GM21619 (cell line): ENCODE measurements around the gene CD74.
A peak's percentile ranks its signal among the peaks of the same experiment; 100 is the strongest.

Source experiments
- ATAC-seq: cut with Tn5 transposase; IDR thresholded peaks from one replicate; pipeline ENCODE4 v1.9.1; 2021; ENCODE audit not compliant: unreplicated experiment

The CD74 gene

DNA sequence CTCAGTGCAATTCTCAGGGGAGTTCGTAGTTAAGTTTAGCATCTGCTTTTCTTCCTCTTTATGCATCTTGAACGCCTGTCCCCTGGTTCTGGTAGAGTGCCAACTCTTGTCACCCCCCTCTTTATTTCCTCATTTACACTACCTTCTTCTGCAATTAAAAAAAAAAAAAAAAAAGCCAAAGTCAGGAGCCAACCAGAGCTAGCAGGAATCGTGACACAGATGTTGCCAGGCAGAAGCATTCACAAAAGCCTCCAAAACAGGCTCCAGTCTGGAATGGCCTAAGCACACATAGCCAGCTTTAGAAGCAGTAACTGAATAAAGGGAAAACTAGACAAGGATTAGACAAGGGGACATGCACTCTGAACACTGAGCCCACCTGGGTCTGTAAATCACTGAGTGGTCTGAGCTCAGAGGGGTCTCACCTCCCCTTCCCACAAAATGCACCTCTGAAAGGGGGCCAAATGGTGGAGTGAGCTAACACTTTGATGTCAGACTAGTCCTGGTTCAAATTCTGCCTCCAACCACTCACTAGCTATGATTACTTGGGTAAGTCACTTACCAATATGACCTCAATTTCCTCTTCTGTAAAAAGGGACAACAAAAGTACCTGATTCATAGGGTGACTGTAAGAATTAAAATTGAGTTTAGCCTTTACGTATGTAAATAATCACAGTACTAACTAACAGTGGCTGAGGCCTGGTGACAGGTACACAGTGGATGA, 2.0 kb downstream of the CD74 start:
- ATAC-seq, result no peak

DNA sequence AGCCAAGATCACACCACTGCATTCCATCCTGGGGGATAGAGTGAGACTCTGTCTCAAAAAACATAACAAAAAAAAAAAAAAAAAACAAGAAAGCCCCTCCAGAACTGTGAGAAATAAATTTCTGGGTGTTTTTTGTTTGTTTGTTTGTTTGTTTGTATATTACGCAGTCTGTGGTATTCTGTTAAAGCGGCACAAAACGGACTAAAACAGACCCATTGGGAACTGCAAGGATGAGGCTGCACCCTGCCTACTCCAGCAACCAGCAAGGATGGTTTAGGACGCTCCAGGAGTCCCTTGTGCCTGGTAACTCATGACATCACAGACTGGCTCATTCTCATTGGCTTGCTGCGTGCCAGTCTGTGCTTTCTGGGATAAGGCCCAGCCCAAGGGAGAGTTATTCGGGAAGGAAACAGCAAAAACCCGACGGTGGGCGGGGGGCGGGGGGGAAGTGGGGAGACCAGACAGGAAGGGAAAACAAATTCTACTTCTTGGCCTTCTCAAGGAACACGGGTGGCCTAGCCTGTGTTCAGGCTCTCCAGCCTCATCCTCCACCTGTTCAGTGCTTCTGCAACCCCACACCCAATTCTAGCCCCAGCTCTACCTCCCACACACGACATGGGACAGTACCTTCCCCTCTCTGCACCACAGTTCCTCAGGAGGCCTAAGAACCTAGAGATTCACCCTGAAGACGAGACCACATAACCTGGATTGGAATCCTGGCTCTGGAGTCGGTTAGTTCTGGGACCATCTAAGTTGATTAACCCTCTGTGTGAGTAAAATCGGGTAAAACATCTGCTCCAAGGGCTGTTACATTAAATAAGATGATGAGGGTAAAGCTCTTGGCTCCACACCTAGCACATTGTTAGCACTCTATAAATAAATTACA, 2.8 kb downstream of the CD74 start:
- ATAC-seq, result peak; percentile 30

DNA sequence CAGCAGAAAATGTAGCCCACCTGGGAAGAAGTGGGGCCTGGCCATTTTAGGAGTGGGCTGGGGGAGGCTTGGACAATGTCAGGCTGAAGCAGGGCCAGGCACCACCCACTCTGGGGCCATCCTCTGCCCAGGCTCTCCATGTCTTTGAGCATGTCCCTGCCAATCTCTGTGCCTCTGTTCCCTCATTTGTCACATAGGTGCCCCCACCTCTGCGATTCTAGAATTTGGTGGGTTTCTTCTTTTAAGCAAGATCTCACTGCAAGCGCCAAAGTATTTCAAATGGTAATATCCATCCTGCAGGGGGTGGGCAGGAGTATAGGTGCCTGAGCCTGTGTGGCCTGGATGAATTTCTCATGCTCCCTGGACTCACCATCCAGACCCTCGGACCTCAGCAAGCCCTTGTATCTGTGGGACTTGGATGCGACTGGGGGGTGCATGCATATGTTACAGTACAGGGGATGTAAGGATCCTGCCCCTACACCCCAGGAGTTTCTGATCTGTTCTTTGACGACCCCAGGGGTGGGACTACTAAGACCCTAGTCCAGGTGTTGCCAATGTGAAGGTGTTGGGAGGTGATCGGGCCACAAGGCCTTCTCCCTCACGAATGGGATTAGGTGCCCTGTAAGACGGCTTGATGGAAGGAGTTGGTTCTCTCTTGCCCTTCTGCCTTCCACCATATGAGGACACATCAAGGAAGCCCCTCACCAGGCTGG, 4.3 kb downstream of the CD74 start:
- no peak for ATAC-seq

DNA sequence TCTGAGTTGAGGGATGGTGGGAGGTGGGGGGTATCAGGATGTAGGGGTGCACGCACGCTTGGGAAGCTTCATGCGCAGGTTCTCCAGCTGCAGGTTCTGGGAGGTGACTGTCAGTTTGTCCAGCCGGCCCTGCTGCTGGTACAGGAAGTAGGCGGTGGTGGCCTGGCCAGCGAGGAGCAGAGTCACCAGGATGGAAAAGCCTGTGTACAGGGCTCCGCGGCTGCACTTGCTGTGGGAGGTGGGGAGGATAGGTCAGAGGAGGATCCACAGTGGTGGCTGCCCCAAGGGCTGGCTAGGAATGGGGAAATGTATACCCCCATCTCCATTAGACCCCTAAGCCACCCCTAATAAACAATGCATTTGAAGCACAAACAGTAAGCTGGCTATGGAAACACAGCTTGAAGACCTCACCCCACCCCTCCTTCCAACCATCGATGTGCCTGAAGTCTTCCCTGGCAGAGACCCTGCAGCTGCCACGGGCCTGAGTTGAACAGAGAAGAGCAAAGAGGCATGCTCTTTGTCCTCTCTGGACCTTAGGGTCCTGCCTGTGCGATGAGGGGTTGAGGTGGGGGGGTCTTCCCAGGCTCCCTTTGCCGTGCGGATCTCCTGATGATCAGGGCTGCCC, 5.5 kb downstream of the CD74 start:
- no peak for ATAC-seq

DNA sequence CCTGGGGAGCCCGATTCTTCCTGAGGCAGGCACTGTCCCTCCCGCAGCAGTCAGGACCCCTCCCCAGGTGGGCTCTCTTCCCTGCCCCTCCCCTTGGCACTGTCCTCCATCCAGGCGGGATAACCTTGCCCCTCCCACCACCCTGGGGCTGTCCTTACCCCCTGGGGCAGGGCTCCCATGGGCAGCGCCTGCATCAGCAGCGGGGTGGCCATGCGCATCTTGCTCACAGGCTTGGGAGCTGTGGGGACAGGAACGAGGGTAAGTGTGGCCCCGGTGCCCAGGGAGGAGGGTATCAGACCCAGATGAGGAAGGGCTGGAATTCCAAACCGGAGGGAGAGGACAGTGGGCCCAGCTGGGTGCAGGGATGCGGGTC, 6.0 kb downstream of the CD74 start:
- no peak for ATAC-seq

DNA sequence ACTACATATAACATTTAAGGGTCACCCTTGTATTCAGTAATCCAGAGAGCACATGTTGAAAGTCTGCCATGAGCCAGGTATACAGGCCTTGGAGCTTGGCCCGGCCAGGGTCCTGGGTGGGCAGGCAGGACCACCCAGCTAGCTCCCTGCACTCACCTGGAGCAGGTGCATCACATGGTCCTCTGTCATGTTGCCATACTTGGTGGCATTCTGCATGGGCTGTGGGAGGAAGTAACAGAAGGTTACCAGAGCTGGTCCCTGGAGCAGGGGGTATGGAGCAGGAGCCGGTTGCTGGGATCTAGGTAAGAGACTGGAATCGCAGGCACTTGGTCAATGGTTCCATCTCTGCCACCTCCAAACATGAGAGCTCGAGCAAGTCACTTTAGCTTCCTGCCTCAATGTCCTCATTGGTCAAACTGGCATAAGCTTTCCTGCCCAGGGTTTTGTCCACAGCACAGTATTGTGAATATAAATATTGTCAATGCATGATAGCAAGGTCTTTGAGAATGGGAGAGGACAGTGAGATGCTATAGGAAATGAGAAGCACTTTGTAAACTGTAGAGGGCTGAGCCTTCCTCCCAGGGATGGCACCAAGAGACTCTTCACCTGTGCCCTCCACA, 6.5 kb downstream of the CD74 start:
- no peak for ATAC-seq

DNA sequence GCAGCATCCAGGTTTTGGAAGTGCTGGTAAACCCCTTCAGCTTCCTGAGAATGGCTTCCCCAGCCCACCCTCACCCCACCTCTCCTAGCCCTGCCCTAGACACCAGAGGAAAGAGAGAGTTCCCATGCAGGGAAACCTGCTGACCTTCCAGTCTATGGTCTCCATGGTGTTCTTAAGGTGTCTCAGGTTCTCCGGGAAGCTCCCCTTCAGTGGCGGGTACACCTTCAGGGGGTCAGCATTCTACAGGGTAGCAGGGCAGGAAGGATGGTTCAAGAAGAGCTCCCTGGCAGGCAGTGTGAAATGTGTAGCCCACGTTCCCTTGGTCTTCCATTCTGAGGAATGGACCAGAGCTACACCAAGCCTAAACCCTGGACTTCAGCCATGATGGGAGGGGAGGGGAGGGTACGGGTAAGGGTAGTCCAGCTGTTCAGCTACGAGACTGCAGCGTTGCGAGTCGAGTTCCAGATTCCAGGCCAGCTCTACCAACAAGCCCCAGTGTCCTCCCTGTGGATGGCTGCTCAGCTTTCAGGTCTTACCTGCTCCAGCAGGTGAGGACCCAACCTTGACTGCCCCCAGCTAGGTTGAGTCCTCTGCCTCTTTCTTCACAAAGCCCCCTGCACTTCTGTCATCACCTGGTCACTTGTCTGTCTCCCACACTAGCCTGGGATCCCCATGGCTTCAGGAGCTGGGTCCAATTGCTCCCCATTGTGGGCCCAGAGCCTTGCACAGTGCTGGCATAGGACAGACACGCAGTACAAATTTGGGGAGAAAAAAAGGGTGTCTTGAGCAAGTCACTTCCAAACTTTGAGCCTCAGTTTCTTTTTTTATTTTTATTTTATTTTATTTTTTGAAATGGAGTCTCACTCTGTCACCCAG, 7.5 kb downstream of the CD74 start:
- ATAC-seq, result no peak

DNA sequence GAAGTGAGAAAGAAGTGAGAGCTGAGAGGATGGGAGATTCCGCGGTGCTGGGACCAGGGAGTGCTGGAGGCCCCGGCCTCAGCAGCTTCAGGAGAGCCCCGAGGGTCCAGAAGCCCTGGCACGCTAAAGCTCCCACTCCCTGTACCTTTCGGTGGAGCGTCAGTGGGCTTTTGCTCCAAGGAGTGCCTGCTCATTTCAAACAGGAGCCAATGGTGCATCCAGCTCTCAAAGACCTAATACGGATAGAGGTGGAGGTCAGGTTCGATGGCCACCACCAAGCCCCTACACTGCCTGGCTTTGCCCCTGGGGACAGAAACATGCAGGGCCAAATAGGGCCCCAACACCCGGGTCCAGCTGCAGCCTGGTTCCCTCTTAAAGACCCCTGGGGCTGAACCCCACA, 8.2 kb downstream of the CD74 start:
- no peak for ATAC-seq

DNA sequence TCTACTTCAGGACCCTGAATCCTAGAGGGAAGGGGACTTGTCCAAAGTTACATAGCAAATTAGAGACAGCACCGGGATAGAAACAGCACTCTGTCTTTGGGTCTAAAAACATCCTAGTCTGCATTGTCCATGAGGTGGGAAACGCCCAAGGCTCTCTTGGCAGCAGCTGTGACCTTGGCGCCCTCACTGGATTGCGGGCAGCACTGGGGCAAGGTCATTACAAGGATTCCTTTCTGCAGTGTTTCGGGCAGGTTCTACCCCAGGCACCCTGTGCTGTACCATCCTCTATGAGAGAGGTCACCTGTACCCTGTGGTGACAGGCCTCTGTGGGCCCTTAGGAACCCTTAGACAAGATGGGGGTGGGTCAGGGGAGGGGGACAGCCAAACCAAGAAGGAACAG, 8.6 kb downstream of the CD74 start:
- ATAC-seq, result no peak

DNA sequence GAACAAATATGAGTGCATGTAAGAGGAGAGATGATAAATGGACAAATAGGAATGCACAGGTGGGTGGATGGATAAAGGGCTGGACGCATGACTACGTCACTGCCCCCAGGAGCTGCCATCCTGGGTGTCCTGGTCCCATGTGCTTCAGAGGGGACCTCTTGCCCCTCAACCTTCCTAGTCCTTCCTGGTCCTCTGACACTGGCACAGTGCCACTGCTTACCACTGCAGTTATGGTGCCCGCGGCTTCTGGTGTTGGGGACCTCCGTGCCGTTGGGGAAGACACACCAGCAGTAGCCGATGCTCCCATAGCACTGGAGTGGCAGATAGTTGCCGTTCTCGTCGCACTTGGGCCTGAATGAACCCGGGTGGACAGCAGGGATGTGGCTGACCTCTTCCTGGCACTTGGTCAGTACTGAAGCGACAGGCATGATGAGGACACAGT, 9.8 kb downstream of the CD74 start:
- no peak for ATAC-seq

DNA sequence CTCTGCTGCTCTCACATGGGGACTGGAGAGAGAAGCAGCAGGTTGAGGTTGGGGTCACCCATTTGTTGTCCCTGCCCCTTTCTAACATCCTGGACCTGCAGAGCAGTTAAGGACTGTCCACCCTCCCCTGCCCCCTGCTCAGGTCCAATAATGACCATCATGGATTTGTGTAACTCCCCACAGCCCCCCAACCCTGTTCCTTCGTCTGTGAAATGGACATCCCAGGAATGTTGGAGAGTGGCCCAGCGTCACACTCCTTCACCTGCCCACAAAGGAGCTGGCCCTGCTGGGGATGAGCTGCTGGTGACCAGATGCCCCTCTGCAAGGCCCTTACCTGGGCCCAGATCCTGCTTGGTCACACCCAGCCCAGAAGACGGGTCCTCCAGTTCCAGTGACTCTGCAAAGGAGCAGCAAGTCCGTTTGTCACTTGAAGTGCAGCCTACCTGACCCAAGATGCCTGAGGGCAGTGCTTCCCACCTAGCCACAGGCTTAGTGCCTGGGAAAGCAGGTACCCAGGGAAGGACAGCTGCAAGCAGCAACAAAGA, 10.4 kb downstream of the CD74 start:
- ATAC-seq, result no peak

DNA sequence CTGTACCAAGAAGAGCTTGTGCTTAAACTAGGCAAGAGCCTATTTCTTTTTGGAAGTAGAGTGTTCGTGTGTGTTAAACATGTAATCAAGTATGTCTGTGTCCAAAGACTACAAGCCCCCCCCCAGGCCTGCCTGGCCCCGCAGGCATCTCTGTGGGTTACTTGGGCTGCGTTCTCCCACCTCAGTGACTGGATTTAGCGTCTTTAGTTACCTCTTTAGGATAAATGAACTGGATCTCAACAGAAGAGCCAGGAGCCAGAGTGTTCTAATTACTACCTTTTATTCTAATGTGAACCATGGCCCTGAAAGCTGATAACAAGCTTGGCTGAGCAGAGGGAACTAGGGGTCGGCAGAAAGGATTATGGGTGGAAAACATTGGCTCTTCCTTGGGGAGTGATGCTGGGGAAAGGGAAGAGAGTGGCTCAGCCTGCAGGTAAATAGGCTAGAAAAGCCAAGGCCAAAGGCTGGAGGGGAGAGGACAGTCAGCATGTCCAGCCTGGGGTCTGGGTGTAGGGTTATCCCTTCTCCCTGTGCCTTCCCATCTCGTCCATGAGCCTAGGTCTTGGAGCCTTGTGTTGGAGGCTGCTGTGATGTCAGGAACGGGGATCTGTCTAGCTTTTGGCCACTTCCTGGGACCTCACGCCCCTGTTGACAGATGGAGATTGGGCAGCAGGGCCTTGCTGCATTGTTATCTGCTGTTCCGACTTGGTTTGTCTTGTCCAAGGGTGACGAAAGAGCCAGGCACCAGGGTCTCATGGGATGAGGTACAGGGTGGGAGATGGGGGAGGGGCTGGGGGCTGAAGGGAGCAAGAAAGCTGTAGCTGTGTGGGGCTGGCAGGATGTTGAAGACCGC, 11.1 kb downstream of the CD74 start:
- ATAC-seq, result no peak

DNA sequence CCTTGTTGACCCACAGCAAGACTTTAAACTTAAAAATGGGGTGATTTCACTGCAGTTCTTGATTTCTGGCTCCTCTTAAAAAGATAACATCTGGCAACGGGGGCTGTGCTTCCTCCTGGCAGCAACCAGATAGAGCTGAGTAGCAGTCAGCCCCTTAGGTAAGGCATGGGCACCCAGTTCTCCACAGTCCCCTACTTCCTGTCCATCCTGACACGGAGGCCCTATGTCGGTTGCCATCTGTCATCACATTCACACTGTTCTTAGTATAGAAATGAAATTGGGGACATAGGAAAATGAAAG, 11.7 kb downstream of the CD74 start:
- ATAC-seq, result no peak

DNA sequence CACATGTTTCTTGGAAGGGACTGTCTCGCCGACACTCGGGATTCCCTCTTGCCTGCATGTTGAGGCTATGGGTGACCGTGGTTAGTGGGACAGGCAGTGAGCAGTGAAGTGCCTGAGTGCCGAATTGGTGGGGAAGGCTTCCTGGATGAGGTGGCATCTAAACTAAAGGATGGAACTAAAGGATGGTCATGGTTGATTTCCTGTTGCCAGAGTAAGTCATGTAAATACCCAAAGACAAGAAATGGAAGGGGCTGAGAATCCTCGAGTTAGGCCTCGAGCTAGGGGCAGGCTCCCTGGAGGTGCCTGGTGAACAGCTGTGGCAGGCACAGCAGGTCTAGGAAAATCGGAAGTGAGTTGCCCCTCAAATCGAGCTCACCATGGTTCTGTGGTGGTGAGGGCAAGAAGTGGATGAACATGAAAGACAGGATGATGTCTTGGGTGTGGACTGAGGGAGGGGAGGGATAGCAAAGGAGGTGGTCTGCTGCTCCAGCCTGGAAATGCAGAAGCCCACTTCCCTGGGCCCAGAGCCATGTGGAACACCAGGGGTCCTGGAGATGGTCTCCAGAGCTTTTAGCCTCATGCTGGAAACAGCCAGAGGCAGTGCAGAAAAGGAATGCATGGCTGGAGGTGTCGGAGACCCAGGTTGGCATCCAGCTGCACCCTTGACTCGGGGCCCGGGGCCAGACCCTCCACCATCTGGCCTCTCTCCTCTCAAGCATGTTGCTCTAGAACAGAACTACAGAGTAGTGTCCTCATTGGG, 12.2 kb downstream of the CD74 start:
- ATAC-seq, result no peak

DNA sequence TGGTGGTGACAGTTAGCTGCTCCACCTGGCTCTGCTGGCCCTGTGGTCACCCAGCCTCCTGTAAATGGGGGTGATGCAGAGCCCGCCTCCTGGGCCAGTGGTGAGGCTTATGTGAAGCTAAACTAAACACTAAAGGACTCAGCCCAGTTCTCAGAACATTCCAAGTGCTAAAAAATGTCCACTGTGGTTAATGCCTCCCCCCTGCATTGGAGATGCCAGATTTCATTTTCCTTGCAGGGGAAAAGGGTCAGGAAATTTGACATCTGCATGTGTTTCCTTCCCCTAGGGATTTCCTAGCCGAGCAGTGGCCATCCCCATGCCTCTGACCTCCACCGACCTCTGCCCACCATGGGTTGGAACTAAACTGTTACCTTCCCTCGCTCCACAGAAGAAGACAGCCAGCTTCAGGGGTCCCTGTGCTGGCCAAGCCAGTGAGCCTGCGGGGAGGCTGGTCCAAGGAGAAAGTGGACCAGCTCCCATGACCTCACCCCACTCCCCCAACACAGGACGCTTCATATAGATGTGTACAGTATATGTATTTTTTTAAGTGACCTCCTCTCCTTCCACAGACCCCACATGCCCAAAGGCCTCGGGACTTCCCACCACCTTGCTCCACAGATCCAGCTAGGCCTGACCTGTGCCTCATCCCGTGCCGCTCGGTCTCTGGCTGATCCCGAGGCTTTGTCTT, 13.0 kb downstream of the CD74 start:
- ATAC-seq, result no peak

DNA sequence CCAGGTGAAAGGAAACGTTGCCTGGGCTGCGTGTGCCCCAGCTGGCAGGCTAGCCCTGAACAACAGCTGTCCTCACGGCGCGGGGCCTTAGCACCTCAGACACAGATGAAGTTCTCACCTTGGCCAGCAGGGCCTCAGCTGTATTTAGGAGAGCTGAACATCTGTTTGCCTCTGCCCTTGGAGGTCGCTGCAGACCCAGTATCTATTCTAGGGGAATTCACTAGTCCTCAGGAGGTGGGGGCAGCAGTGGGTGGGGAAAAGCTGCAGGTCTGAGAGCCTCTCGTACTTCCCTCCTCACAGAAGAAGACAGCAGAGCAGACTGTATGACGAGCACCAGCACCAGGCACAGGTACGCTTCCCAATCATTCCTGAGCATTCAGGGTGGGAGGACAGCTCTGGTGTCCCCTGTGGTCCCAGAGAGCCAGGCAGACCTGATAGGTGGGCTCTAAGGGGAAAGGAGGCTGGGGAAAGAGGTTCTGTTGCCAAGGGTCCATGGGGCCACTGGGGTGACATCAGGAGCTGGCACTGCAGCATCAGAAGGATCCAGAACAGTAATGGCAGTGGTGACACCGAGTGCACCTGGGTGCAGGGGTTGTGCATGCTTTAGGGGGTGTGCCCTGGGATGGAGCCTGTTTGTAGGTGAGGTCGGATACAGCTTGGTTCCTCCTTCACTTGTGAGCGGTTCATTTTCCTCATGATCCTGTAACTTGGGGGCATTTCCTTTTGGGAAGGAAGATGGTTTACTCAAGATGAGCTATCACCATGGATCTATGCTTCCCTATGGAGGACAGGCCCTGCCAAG, 13.8 kb downstream of the CD74 start:
- ATAC-seq, result peak; percentile 51
